ENCODE measurements around the gene CCND2.

The CCND2 gene

DNA sequence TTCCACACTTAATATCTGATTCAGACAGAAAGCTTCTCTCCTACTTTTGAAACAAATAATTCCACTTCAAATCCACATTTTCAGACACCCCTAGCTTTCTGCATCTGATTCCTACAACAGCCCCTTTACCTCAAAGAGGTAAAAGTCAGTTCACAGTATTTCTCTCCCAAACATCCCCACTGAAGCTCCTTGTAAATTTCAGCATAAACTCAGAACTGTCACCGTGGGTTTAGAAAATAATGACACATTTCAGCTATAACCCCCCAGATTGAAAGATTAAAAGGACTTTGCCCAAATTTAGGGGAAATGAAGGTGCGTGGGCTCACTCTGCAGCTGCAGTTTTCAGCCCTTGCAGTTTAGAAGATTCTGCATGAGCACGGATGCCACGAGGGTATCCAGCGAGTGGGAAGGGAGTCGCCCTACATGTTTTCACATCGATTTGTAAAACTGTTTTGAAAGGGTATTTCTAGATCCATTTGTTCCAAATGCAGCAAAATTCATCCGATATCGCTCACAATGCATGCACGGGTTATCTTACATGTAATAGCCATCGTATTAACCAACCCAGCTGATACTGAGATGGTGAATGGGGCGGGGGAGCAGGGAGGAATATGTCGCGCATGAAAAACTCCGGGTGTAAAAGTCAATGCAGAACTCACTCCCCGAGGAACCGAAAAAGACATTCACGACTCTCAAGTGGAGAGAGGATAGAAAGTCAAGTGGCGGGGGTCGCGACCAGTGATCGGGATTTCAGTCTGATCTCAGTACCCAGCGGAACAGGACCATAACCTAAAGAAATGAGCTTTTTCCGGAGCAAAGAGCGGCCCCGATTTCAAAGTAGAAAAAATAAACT lies 5.0 kb upstream of the CCND2 start:
- peaks cover 3% of the 10 kb centered on the region; the same call in 1 of the 2 replicates for H3K27me3 ChIP-seq (ENCODE audit: low read depth, low read length)
- peak overlapping the region; percentile 86 for H3K27ac ChIP-seq (ENCODE audit: low read length)
- H3K9ac ChIP-seq (ENCODE audit: low read length): peak overlapping the region; percentile 84
- H2AFZ ChIP-seq (ENCODE audit: low read depth, low read length): no peak overlapping the region
- no peaks in the 10 kb centered on the region for H3K36me3 ChIP-seq (replicated peaks; ENCODE audit: low read depth, low read length)
- peaks cover 28% of the 10 kb centered on the region for H3K4me1 ChIP-seq (ENCODE audit: low read length)
- H3K9me3 ChIP-seq (ENCODE audit: insufficient read depth, low read length): no peaks in the 10 kb centered on the region
- no peak for TF ChIP-seq EZH2phosphoT487 (IDR thresholded peaks at IDR 0.05; ENCODE audit: low read depth)
- TF ChIP-seq CTCF (IDR thresholded peaks at IDR 0.05; ENCODE audit: low read depth, low read length): no peak
- peak overlapping the region; percentile 77 for H3K4me3 ChIP-seq (ENCODE audit: low read length)
- H4K20me1 ChIP-seq (ENCODE audit: insufficient read depth, low read length): no peaks in the 10 kb centered on the region
- H3K79me2 ChIP-seq (ENCODE audit: low read length): peaks cover 26% of the 10 kb centered on the region
- H3K4me2 ChIP-seq (ENCODE audit: low read length): peak overlapping the region; percentile 95

- peaks cover 28% of the 10 kb centered on the region for H3K4me1 ChIP-seq (ENCODE audit: low read length)
- TF ChIP-seq EZH2phosphoT487 (IDR thresholded peaks at IDR 0.05; ENCODE audit: low read depth): no peak
- peak; percentile 61 for TF ChIP-seq CTCF (IDR thresholded peaks at IDR 0.05; ENCODE audit: low read depth, low read length)
- no peaks in the 10 kb centered on the region for H3K9me3 ChIP-seq (ENCODE audit: insufficient read depth, low read length)
- H3K27ac ChIP-seq (ENCODE audit: low read length): peak overlapping the region; percentile 86
- H3K79me2 ChIP-seq (ENCODE audit: low read length): peaks cover 34% of the 10 kb centered on the region
- peaks cover 8% of the 10 kb centered on the region for H3K36me3 ChIP-seq (replicated peaks; ENCODE audit: low read depth, low read length)
- H3K9ac ChIP-seq (ENCODE audit: low read length): peak overlapping the region; percentile 95
- H3K4me3 ChIP-seq (ENCODE audit: low read length): peak overlapping the region; percentile 77
- H3K4me2 ChIP-seq (ENCODE audit: low read length): peak overlapping the region; percentile 95
- peaks cover 3% of the 10 kb centered on the region; the same call in 1 of the 2 replicates for H3K27me3 ChIP-seq (ENCODE audit: low read depth, low read length)
- no peaks in the 10 kb centered on the region for H4K20me1 ChIP-seq (ENCODE audit: insufficient read depth, low read length)
- no peak overlapping the region for H2AFZ ChIP-seq (ENCODE audit: low read depth, low read length)
Observed at GRCh38 chr12:4269279-4269991, 4.1 kb upstream of the CCND2 start.

DNA sequence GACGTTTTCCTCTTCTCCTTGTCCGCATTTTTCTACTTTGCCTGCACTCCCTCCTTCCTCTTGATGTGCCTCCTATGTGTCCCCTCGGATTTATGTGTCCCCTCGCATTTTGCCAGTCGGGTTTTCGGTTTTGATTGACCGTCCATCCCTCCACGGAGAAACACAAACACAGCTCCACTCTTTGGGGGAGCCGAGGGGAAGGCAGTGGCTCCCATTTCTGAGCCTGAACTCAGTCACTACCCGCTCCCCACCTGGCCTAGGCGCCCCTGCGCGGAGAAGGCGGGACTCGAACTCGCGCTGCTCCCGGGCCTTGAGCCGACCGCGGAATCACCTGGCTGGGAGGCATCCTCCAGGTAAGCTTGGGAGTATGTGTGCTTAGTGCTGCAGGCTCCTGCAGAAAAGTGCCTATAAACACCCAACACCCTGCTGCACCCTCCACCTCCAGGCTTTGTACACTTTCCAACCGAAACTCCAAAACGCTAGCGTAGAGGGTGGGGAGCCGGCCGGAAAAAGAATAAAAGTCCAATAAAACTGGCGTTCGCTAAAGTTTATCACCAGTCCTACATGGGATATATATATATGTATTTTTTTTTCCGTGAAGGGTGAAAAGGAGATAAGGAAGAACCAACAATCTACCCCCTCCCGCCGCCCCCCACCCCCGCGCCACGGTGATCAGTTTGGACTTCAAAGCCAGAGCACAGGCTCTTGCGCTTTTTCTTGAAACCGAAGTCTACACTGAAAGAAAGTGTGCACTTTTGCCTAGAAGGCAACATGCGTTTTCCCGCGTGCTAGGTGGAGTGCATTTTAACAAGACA lies 3.3 kb upstream of the CCND2 start:
- Histone ChIP-seq H3K4me3 (ENCODE audit: low read length) (peak overlapping the region; percentile 77), H3K9ac (ENCODE audit: low read length) (peak overlapping the region; percentile 95), H3K36me3 (replicated peaks; ENCODE audit: low read depth, low read length) (peaks cover 15% of the 10 kb centered on the region), H3K4me1 (ENCODE audit: low read length) (peaks cover 28% of the 10 kb centered on the region), H4K20me1 (ENCODE audit: insufficient read depth, low read length) (no peaks in the 10 kb centered on the region), H3K79me2 (ENCODE audit: low read length) (peaks cover 42% of the 10 kb centered on the region), H3K9me3 (ENCODE audit: insufficient read depth, low read length) (no peaks in the 10 kb centered on the region), H3K4me2 (ENCODE audit: low read length) (peak overlapping the region; percentile 92), H3K27me3 (ENCODE audit: low read depth, low read length) (peaks cover 3% of the 10 kb centered on the region; the same call in 1 of the 2 replicates), H3K27ac (ENCODE audit: low read length) (peak overlapping the region; percentile 86), H2AFZ (ENCODE audit: low read depth, low read length) (no peak overlapping the region)
- TF ChIP-seq CTCF (IDR thresholded peaks at IDR 0.05; ENCODE audit: low read depth, low read length) (no peak), EZH2phosphoT487 (IDR thresholded peaks at IDR 0.05; ENCODE audit: low read depth) (no peak)

Measured in OCI-LY3 (cell line).